A673 (cell line): ENCODE results near the gene NTN1. TPM values are rescaled to one million over a fixed set of nuclear protein-coding genes. Genes with fewer than 3 reads are reported as not detected.
"Not testable (repeated sequence)": the region's sequence is repeated elsewhere in the genome, so short reads cannot be mapped to it uniquely, and the experiment has no call there.

Source experiments
- BruUV-seq: library from RNA; stranded (reverse); fragments of 400-500 nt; replicated peaks from 2 replicates; lab custom pipeline; 2021; lab: Mats Ljungman, UMichigan
- CTCF ChIA-PET: fragments of 300-600 bp; sonication (Branson Sonifier 250); formaldehyde crosslinking; loops from one replicate; lab custom pipeline; 2022; ENCODE audit warnings: antibody characterized with exemption; lab: Charles Lee
- POLR2A ChIA-PET: fragments of 300-600 bp; sonication (Branson Sonifier 250); formaldehyde crosslinking; loops from one replicate; lab custom pipeline; 2022; ENCODE audit warnings: antibody characterized with exemption; ENCODE audit not compliant: low non-redundant PET; lab: Charles Lee
- DNase-seq: peaks from one replicate; pipeline ENCODE4 v3.0.0-alpha.2; 2015; ENCODE audit warnings: low spot score
- H3K27ac ChIP-seq: fragments of 200-600 bp; sonication (generic); 2 replicates; pipeline ENCODE4 v1.5.1; 2016; ENCODE audit warnings: mixed run types, low read depth, mild to moderate bottlenecking, mixed read lengths, antibody characterized with exemption, low read length; ENCODE audit not compliant: poor library complexity, severe bottlenecking
- H3K27me3 ChIP-seq: fragments of 200-600 bp; sonication (generic); replicated peaks from 2 replicates; pipeline ENCODE4 v1.6.1; 2017; ENCODE audit warnings: mixed run types, low read depth, mild to moderate bottlenecking, mixed read lengths, antibody characterized with exemption, low read length; ENCODE audit not compliant: insufficient read depth, poor library complexity
- H3K36me3 ChIP-seq: fragments of 200-600 bp; sonication (generic); 2 replicates; pipeline ENCODE4 v1.6.1; 2016; ENCODE audit warnings: mixed run types, mild to moderate bottlenecking, mixed read lengths, antibody characterized with exemption, low read length; ENCODE audit not compliant: insufficient read depth, poor library complexity, severe bottlenecking
- H3K4me1 ChIP-seq: fragments of 200-600 bp; sonication (generic); 2 replicates; pipeline ENCODE4 v1.6.1; 2017; ENCODE audit warnings: mixed run types, mild to moderate bottlenecking, mixed read lengths, antibody characterized with exemption, low read length; ENCODE audit not compliant: insufficient read depth, poor library complexity, severe bottlenecking
- H3K4me3 ChIP-seq: fragments of 200-600 bp; sonication (generic); 2 replicates; pipeline ENCODE4 v1.5.1; 2016; ENCODE audit warnings: low read depth, mixed run types, mild to moderate bottlenecking, mixed read lengths, low read length; ENCODE audit not compliant: poor library complexity, severe bottlenecking
- H3K9me3 ChIP-seq: fragments of 200-600 bp; sonication (generic); 2 replicates; pipeline ENCODE4 v1.6.1; 2016; ENCODE audit warnings: mixed run types, low read depth, mild to moderate bottlenecking, mixed read lengths, antibody characterized with exemption, low read length; ENCODE audit not compliant: poor library complexity, severe bottlenecking
- EZH2 ChIP-seq: fragments of 200-600 bp; sonication (generic); IDR thresholded peaks from 2 replicates; pipeline ENCODE4 v1.6.1; 2017; ENCODE audit warnings: borderline replicate concordance, low read depth, mild to moderate bottlenecking, mixed read lengths, antibody characterized with exemption, low read length; ENCODE audit not compliant: poor library complexity, severe bottlenecking
- intact Hi-C: fragments of 100-400 bp; cut with micrococcal nuclease; formaldehyde crosslinking; loops from one replicate; pipeline ENCODE4 v1.10.0; 2022; ENCODE audit not compliant: unreplicated experiment
- total RNA-seq: library from RNA; stranded (reverse); gene quantifications from 2 replicates; pipeline ENCODE4 v1.2.3, GENCODE V29; 2021
- TF ChIP-seq, protein P1 (sequence below): fragments of 300-800, 200-600 bp; sonication (generic); conservative IDR thresholded peaks from 2 replicates; pipeline ENCODE4 v1.5.1; 2017; ENCODE audit warnings: low read depth, mild to moderate bottlenecking, antibody characterized with exemption, low read length, moderate library complexity, mixed read lengths

NTN1 gene
- total RNA-seq, 1 experiment from 2014 or later: 4.3 TPM

DNA sequence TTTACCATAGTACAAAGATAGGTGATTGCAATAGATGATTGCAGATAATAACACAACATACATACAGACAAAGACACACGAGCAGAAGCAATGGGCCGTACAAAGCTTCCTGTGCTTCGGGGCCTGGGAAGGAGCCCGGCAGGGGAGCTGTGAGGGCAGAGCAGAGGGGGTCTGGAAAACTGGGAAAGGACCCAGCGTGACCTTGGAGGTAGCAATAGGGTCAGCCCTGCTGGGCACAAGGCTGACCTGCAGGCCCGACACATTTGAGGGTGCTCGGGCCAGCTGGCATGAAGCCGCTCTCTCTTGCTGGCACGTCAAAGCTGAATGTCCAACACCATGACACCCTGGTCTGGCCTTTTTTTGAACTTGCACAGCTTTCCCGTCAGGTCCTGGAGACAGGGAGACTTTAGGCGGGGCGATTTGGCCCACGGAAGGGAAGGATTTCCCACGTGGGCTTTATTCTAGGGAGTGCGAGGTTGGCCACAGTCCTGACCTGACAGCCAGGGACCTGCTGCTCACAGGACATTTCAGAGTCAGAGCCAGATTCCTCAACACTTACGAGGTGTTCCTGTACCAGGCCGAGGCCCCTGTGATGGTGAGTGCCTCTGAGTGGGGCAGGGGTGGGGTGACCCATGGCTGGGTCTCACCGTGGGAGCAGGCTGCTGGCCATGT, 83.2 kb downstream of the NTN1 start:
- TF ChIP-seq, protein P1, sequence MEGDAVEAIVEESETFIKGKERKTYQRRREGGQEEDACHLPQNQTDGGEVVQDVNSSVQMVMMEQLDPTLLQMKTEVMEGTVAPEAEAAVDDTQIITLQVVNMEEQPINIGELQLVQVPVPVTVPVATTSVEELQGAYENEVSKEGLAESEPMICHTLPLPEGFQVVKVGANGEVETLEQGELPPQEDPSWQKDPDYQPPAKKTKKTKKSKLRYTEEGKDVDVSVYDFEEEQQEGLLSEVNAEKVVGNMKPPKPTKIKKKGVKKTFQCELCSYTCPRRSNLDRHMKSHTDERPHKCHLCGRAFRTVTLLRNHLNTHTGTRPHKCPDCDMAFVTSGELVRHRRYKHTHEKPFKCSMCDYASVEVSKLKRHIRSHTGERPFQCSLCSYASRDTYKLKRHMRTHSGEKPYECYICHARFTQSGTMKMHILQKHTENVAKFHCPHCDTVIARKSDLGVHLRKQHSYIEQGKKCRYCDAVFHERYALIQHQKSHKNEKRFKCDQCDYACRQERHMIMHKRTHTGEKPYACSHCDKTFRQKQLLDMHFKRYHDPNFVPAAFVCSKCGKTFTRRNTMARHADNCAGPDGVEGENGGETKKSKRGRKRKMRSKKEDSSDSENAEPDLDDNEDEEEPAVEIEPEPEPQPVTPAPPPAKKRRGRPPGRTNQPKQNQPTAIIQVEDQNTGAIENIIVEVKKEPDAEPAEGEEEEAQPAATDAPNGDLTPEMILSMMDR: no peak
- TF ChIP-seq EZH2: no peak
- Histone ChIP-seq H3K9me3 (no peaks in the 10 kb centered on the region), H3K4me3 (no peak overlapping the region), H3K4me1 (peaks cover 8% of the 10 kb centered on the region), H3K36me3 (no peaks in the 10 kb centered on the region), H3K27me3 (no peaks in the 10 kb centered on the region), H3K27ac (peak overlapping the region; percentile 69)
- ChIA-PET CTCF (no interaction called here), POLR2A (no interaction called here)
- BruUV-seq: no TSS peak
- no peak for DNase-seq
- intact Hi-C loops: no loop called here

DNA sequence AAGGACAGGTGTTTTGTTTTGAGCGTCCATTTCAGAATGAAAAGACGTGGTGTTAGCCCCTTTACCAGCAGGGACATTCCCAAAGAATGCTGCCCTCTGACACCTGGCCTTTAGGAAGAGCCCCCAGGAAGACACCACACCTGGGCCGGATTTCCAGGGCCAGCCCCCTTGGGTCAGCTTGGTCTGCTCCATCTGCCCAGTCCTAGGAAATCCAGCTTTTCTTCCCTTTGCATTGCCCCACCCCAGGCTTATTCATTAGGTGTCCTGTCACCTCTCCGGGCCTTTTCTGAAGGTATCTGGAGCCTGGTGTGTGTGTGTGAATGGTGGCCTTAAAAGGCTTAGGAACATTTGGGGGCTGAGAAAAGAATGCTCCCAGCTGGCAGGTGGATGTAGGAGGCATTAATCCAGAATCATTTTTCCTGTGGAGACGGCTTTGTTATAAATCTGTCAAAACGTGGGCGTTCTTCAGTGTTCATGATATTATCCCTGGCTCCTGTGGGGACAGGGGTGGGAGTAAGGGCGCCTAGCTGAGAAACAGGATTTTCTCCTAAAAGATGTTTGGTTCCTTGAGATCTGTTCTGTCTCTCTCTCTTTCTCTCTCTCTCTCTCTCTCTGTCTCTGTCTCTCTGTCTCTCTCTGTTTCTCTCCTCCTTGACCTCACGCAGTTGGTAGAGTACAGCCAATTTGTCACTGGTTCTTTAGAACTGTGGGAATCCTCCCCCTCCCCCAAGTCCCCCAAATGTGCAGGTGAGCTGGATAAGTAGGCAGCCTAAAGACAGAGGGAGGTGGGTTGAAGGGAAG, 84.0 kb downstream of the NTN1 start:
- Histone ChIP-seq H3K4me1 (peaks cover 8% of the 10 kb centered on the region), H3K27ac (peak overlapping the region; percentile 69), H3K36me3 (no peaks in the 10 kb centered on the region), H3K27me3 (no peaks in the 10 kb centered on the region), H3K9me3 (no peaks in the 10 kb centered on the region), H3K4me3 (no peak overlapping the region)
- peak; percentile 60 for DNase-seq
- BruUV-seq: no TSS peak
- intact Hi-C loops: no loop called here
- POLR2A ChIA-PET: no interaction called here
- TF ChIP-seq EZH2: no peak
- TF ChIP-seq, protein P1: no peak
- CTCF ChIA-PET: interaction anchor here (0.5 kb wide), 1 partner anchor 170 kb away, joined by 3 read pairs; no protein-coding TSS in a partner anchor

DNA sequence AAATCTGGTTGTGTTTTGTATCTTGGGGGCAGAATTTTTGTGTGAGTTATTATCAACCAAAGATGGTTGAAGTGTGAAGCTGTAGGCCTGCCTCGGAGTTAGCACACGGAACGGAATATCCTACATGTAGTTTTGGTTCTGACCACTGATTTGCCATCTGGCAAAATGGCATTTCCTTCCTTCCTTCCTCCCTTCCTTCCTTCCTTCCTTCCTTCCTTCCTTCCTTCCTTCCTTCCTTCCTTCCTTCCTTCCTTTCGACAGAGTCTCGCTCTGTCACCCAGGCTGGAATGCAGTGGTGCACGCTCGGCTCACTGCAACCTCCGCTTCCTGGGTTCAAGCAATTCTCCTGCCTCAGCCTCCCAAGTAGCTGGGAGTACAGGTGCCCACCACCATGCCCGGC, 85.0 kb downstream of the NTN1 start:
- H3K4me1 ChIP-seq, CTCF ChIA-PET, H3K4me3 ChIP-seq, POLR2A ChIA-PET, H3K27me3 ChIP-seq, H3K36me3 ChIP-seq, H3K9me3 ChIP-seq, BruUV-seq, intact Hi-C loops: not testable (repeated sequence)
- DNase-seq: peak; percentile 53
- H3K27ac ChIP-seq: peak overlapping the region; percentile 69
